Measurements from ENCODE around the gene CLMN. TPM values are rescaled to one million over a fixed set of nuclear protein-coding genes. Genes with fewer than 3 reads are reported as not detected.

The CLMN gene
- total and polyA plus RNA-seq, 2 donors (not counting 3 experiments of a cell fraction or from before 2014, with no cell fraction given): 0.72 to 9.6 TPM

DNA sequence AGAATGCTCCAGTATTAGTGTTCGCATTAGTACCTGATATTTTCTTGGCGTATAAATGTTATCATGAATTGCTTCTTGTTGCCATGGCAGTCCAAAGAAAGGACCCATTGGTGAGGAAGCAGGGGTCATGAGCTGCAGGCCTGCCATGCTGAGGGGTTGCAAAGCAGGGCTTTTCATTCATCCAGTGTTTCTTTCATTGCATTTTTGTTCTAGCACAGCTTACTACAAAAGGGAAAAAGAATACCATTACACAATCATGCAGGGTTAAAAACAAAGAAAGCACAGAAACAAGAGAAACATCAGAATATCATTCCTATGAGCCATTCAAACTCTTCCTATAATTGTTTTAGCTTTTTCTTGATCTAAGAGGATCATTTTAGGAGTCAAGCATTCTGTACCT is 186.4 kb downstream of the CLMN start:
- H2AFZ ChIP-seq (ENCODE audit: low read depth, low read length): no peak overlapping the region
- DNase-seq (ENCODE audit: low read depth, low spot score) (peak; percentile 17), FAIRE-seq (no peak)
- H3K79me2 ChIP-seq (ENCODE audit: control insufficient read depth, insufficient read depth, low read length): peaks cover 39% of the 10 kb centered on the region
- TF ChIP-seq POLR2A (IDR thresholded peaks at IDR 0.05; ENCODE audit: low read depth, low read length): no peak
- TF ChIP-seq FOS (IDR thresholded peaks at IDR 0.05; ENCODE audit: borderline replicate concordance, insufficient read depth, low read length): no peak
- TF ChIP-seq POLR2AphosphoS5 (IDR thresholded peaks at IDR 0.05; ENCODE audit: insufficient read depth, low read depth, low read length): no peak
- TF ChIP-seq MYC (IDR thresholded peaks at IDR 0.05; ENCODE audit: low read depth, low read length): no peak
- TF ChIP-seq GATA2 (IDR thresholded peaks at IDR 0.05; ENCODE audit: insufficient read depth, insufficient read length, low read depth, low read length): no peak
- TF ChIP-seq EZH2 (IDR thresholded peaks at IDR 0.05; ENCODE audit: borderline replicate concordance, low read depth, low read length, severe bottlenecking): no peak
- TF ChIP-seq JUN (IDR thresholded peaks at IDR 0.05; ENCODE audit: borderline replicate concordance, insufficient read depth, insufficient read length, low read depth): no peak
- TF ChIP-seq, protein P1, sequence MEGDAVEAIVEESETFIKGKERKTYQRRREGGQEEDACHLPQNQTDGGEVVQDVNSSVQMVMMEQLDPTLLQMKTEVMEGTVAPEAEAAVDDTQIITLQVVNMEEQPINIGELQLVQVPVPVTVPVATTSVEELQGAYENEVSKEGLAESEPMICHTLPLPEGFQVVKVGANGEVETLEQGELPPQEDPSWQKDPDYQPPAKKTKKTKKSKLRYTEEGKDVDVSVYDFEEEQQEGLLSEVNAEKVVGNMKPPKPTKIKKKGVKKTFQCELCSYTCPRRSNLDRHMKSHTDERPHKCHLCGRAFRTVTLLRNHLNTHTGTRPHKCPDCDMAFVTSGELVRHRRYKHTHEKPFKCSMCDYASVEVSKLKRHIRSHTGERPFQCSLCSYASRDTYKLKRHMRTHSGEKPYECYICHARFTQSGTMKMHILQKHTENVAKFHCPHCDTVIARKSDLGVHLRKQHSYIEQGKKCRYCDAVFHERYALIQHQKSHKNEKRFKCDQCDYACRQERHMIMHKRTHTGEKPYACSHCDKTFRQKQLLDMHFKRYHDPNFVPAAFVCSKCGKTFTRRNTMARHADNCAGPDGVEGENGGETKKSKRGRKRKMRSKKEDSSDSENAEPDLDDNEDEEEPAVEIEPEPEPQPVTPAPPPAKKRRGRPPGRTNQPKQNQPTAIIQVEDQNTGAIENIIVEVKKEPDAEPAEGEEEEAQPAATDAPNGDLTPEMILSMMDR (IDR thresholded peaks at IDR 0.05; ENCODE audit: extremely low read depth in 1 of 2, insufficient read depth in 1 of 2, low read depth in 1 of 2, low read length in 2 of 2): no peak
- TF ChIP-seq, protein P2, sequence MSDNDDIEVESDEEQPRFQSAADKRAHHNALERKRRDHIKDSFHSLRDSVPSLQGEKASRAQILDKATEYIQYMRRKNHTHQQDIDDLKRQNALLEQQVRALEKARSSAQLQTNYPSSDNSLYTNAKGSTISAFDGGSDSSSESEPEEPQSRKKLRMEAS (IDR thresholded peaks at IDR 0.05; ENCODE audit: insufficient read depth, insufficient read length): no peak
- H3K4me3 ChIP-seq (replicated peaks in 1 of 3; ENCODE audit: insufficient read depth in 1 of 3, low read depth in 1 of 3, low read length in 3 of 3): no peak overlapping the region
- dilution Hi-C loops (cut with MboI; ENCODE audit: extremely low pct_ligation_motif_present, low sequenced_read_pairs): no loop called here
- ChIA-PET POLR2A (no interaction called here), CTCF (interaction anchor here (0.7 to 1.1 kb wide), 3 partner anchors 17 to 309 kb away, joined by 3 read pairs; no protein-coding TSS in a partner anchor)
- no peak overlapping the region for H3K4me2 ChIP-seq (ENCODE audit: insufficient read depth, low read length)
- peaks cover 0 to 19% of the 10 kb centered on the region in 2 experiments for H3K36me3 ChIP-seq (ENCODE audit: control insufficient read depth in 2 of 2, extremely low read depth in 1 of 2, insufficient read depth in 2 of 2, low read length in 2 of 2)
- no peaks in the 10 kb centered on the region for H3K4me1 ChIP-seq (ENCODE audit: control insufficient read depth, extremely low read depth, insufficient read depth, low read length)
- no peak overlapping the region for H3K9ac ChIP-seq (replicated peaks; ENCODE audit: extremely low read depth, insufficient read depth, low read length)
- no peaks in the 10 kb centered on the region for H3K9me3 ChIP-seq (replicated peaks; ENCODE audit: control insufficient read depth, insufficient read depth, low read length)
- H3K27ac ChIP-seq (ENCODE audit: insufficient read depth, low read depth, low read length): no peak overlapping the region
- H4K20me1 ChIP-seq (replicated peaks; ENCODE audit: control insufficient read depth, extremely low read depth, insufficient read depth, low read length): peaks cover 2% of the 10 kb centered on the region
- H3K9me1 ChIP-seq (replicated peaks; ENCODE audit: control insufficient read depth, extremely low read depth, insufficient read depth, low read length): no peaks in the 10 kb centered on the region
- BruUV-seq (replicated peaks): no TSS peak
- intact Hi-C loops (cut with micrococcal nuclease): no loop called here
- H3K27me3 ChIP-seq (ENCODE audit: control insufficient read depth in 2 of 2, insufficient read depth in 2 of 2, low read length in 2 of 2): no peaks in the 10 kb centered on the region
